Measurements from ENCODE around the gene AIRE.

AIRE gene

GRCh38 chr21:44259082-44259705 lies 26.5 kb upstream of the AIRE start:
- no peaks in the 10 kb centered on the region for H3K4me1 ChIP-seq (ENCODE audit: control insufficient read depth, insufficient read depth, low read length)
- peaks cover 18% of the 10 kb centered on the region for H3K27me3 ChIP-seq (replicated peaks; ENCODE audit: control insufficient read depth, insufficient read depth, low read length)
- no peaks in the 10 kb centered on the region for H3K36me3 ChIP-seq (ENCODE audit: control insufficient read depth, insufficient read depth, low read length, severe bottlenecking)
- no peak overlapping the region for H3K4me3 ChIP-seq (ENCODE audit: low read length)
- DNase-seq (ENCODE audit: low read depth) = no peak
- no peak overlapping the region for H3K9ac ChIP-seq (ENCODE audit: low read length)
- H3K9me3 ChIP-seq (ENCODE audit: control insufficient read depth, low read length) = peaks cover 9% of the 10 kb centered on the region

GRCh38 chr21:44260066-44260465 lies 25.6 kb upstream of the AIRE start:
- H3K27me3 ChIP-seq (replicated peaks; ENCODE audit: control insufficient read depth, insufficient read depth, low read length) = peaks cover 18% of the 10 kb centered on the region
- no peak overlapping the region for H3K9ac ChIP-seq (ENCODE audit: low read length)
- no peak overlapping the region for H3K4me3 ChIP-seq (ENCODE audit: low read length)
- no peaks in the 10 kb centered on the region for H3K4me1 ChIP-seq (ENCODE audit: control insufficient read depth, insufficient read depth, low read length)
- no peak for DNase-seq (ENCODE audit: low read depth)
- H3K36me3 ChIP-seq (ENCODE audit: control insufficient read depth, insufficient read depth, low read length, severe bottlenecking) = no peaks in the 10 kb centered on the region
- peaks cover 9% of the 10 kb centered on the region for H3K9me3 ChIP-seq (ENCODE audit: control insufficient read depth, low read length)

GRCh38 chr21:44260791-44261631 lies 24.7 kb upstream of the AIRE start:
- Histone ChIP-seq H3K36me3 (ENCODE audit: control insufficient read depth, insufficient read depth, low read length, severe bottlenecking) (no peaks in the 10 kb centered on the region), H3K9me3 (ENCODE audit: control insufficient read depth, low read length) (peaks cover 9% of the 10 kb centered on the region), H3K9ac (ENCODE audit: low read length) (no peak overlapping the region), H3K4me3 (ENCODE audit: low read length) (no peak overlapping the region), H3K27me3 (replicated peaks; ENCODE audit: control insufficient read depth, insufficient read depth, low read length) (peaks cover 19% of the 10 kb centered on the region), H3K4me1 (ENCODE audit: control insufficient read depth, insufficient read depth, low read length) (no peaks in the 10 kb centered on the region)
- no peak for DNase-seq (ENCODE audit: low read depth)

GRCh38 chr21:44261675-44262295 lies 23.9 kb upstream of the AIRE start, which contains the start of gene DNMT3L:
Gene DNMT3L, minus strand, starts transcription at chr21:44261897. Its CDS starts 638 bp downstream, at chr21:44261259.
- H3K4me3 ChIP-seq (ENCODE audit: low read length) = no peak within 1 kb of the TSS
- peaks cover 22% of the 10 kb centered on the region for H3K27me3 ChIP-seq (replicated peaks; ENCODE audit: control insufficient read depth, insufficient read depth, low read length)
- no peaks in the 10 kb centered on the region for H3K36me3 ChIP-seq (ENCODE audit: control insufficient read depth, insufficient read depth, low read length, severe bottlenecking)
- no peaks in the 10 kb centered on the region for H3K4me1 ChIP-seq (ENCODE audit: control insufficient read depth, insufficient read depth, low read length)
- H3K9ac ChIP-seq (ENCODE audit: low read length) = no peak within 1 kb of the TSS
- H3K9me3 ChIP-seq (ENCODE audit: control insufficient read depth, low read length) = peaks cover 9% of the 10 kb centered on the region
- no peak for DNase-seq (ENCODE audit: low read depth)

GRCh38 chr21:44262338-44263056 lies 23.2 kb upstream of the AIRE start:
- Histone ChIP-seq H3K4me1 (ENCODE audit: control insufficient read depth, insufficient read depth, low read length) (no peaks in the 10 kb centered on the region), H3K4me3 (ENCODE audit: low read length) (no peak overlapping the region), H3K9ac (ENCODE audit: low read length) (no peak overlapping the region), H3K27me3 (replicated peaks; ENCODE audit: control insufficient read depth, insufficient read depth, low read length) (peaks cover 29% of the 10 kb centered on the region), H3K36me3 (ENCODE audit: control insufficient read depth, insufficient read depth, low read length, severe bottlenecking) (no peaks in the 10 kb centered on the region), H3K9me3 (ENCODE audit: control insufficient read depth, low read length) (peaks cover 9% of the 10 kb centered on the region)
- DNase-seq (ENCODE audit: low read depth) = no peak

GRCh38 chr21:44263221-44263760 lies 22.4 kb upstream of the AIRE start:
- Histone ChIP-seq H3K36me3 (ENCODE audit: control insufficient read depth, insufficient read depth, low read length, severe bottlenecking) (no peaks in the 10 kb centered on the region), H3K27me3 (replicated peaks; ENCODE audit: control insufficient read depth, insufficient read depth, low read length) (peaks cover 30% of the 10 kb centered on the region), H3K4me3 (ENCODE audit: low read length) (no peak overlapping the region), H3K4me1 (ENCODE audit: control insufficient read depth, insufficient read depth, low read length) (no peaks in the 10 kb centered on the region), H3K9me3 (ENCODE audit: control insufficient read depth, low read length) (peaks cover 9% of the 10 kb centered on the region), H3K9ac (ENCODE audit: low read length) (no peak overlapping the region)
- no peak for DNase-seq (ENCODE audit: low read depth)

- no peak overlapping the region for H3K9ac ChIP-seq (ENCODE audit: low read length)
- H3K27me3 ChIP-seq (replicated peaks; ENCODE audit: control insufficient read depth, insufficient read depth, low read length) = peaks cover 26% of the 10 kb centered on the region
- DNase-seq (ENCODE audit: low read depth) = no peak
- peaks cover 9% of the 10 kb centered on the region for H3K9me3 ChIP-seq (ENCODE audit: control insufficient read depth, low read length)
- H3K4me1 ChIP-seq (ENCODE audit: control insufficient read depth, insufficient read depth, low read length) = no peaks in the 10 kb centered on the region
- no peaks in the 10 kb centered on the region for H3K36me3 ChIP-seq (ENCODE audit: control insufficient read depth, insufficient read depth, low read length, severe bottlenecking)
- no peak overlapping the region for H3K4me3 ChIP-seq (ENCODE audit: low read length)
Observed at GRCh38 chr21:44263768-44264167, 21.9 kb upstream of the AIRE start.

GRCh38 chr21:44265734-44266270 lies 19.9 kb upstream of the AIRE start:
- no peaks in the 10 kb centered on the region for H3K9me3 ChIP-seq (ENCODE audit: control insufficient read depth, low read length)
- H3K27me3 ChIP-seq (replicated peaks; ENCODE audit: control insufficient read depth, insufficient read depth, low read length) = peaks cover 19% of the 10 kb centered on the region
- no peak overlapping the region for H3K4me3 ChIP-seq (ENCODE audit: low read length)
- DNase-seq (ENCODE audit: low read depth) = no peak
- no peak overlapping the region for H3K9ac ChIP-seq (ENCODE audit: low read length)
- no peaks in the 10 kb centered on the region for H3K36me3 ChIP-seq (ENCODE audit: control insufficient read depth, insufficient read depth, low read length, severe bottlenecking)
- H3K4me1 ChIP-seq (ENCODE audit: control insufficient read depth, insufficient read depth, low read length) = no peaks in the 10 kb centered on the region

- Histone ChIP-seq H3K9ac (ENCODE audit: low read length) (no peak overlapping the region), H3K27me3 (replicated peaks; ENCODE audit: control insufficient read depth, insufficient read depth, low read length) (peaks cover 27% of the 10 kb centered on the region), H3K36me3 (ENCODE audit: control insufficient read depth, insufficient read depth, low read length, severe bottlenecking) (no peaks in the 10 kb centered on the region), H3K9me3 (ENCODE audit: control insufficient read depth, low read length) (no peaks in the 10 kb centered on the region), H3K4me3 (ENCODE audit: low read length) (no peak overlapping the region), H3K4me1 (ENCODE audit: control insufficient read depth, insufficient read depth, low read length) (no peaks in the 10 kb centered on the region)
- no peak for DNase-seq (ENCODE audit: low read depth)
Observed at GRCh38 chr21:44267655-44268142, 18.0 kb upstream of the AIRE start.

- Histone ChIP-seq H3K9ac (ENCODE audit: low read length) (no peak overlapping the region), H3K36me3 (ENCODE audit: control insufficient read depth, insufficient read depth, low read length, severe bottlenecking) (no peaks in the 10 kb centered on the region), H3K9me3 (ENCODE audit: control insufficient read depth, low read length) (no peaks in the 10 kb centered on the region), H3K27me3 (replicated peaks; ENCODE audit: control insufficient read depth, insufficient read depth, low read length) (peaks cover 33% of the 10 kb centered on the region), H3K4me1 (ENCODE audit: control insufficient read depth, insufficient read depth, low read length) (no peaks in the 10 kb centered on the region), H3K4me3 (ENCODE audit: low read length) (no peak overlapping the region)
- no peak for DNase-seq (ENCODE audit: low read depth)
Observed at GRCh38 chr21:44269090-44269489, 16.6 kb upstream of the AIRE start.
